HepG2 (cell line): Measurements from ENCODE around the gene CLHC1. TPM values are rescaled to one million over a fixed set of nuclear protein-coding genes. Genes with fewer than 3 reads are reported as not detected.

ENCODE experiments used
- DMAP1 ChIP-seq: IDR thresholded peaks from 2 replicates; pipeline ENCODE4 v1.6.1; 2016
- FLYWCH1 ChIP-seq: sonication (generic); formaldehyde crosslinking; IDR thresholded peaks from 2 replicates; pipeline ENCODE4 v1.8.1; 2023; ENCODE audit warnings: mild to moderate bottlenecking, missing genetic modification reagents
- ISX ChIP-seq: sonication (generic); formaldehyde crosslinking; conservative IDR thresholded peaks from 2 replicates; pipeline ENCODE4 v1.5.0; 2020; ENCODE audit warnings: missing genetic modification reagents
- MAFK ChIP-seq, 2 experiments: IDR thresholded peaks in 1 of 2; conservative IDR thresholded peaks in 1 of 2; 2 replicates each; pipeline ENCODE4 v1.6.1; 2011; ENCODE audit warnings: improper control_type of control experiment in 2 of 2, low read length in 2 of 2
- MEF2D ChIP-seq: sonication (generic); formaldehyde crosslinking; IDR thresholded peaks from 2 replicates; pipeline ENCODE4 v1.5.1; 2020; ENCODE audit warnings: mild to moderate bottlenecking, missing genetic modification reagents
- MLX ChIP-seq: IDR thresholded peaks from 2 replicates; pipeline ENCODE4 v1.6.1; 2016
- NFAT5 ChIP-seq: sonication (generic); formaldehyde crosslinking; IDR thresholded peaks from 2 replicates; pipeline ENCODE4 v1.4.0; 2020; ENCODE audit warnings: missing genetic modification reagents
- NR1H2 ChIP-seq: sonication (generic); formaldehyde crosslinking; IDR thresholded peaks from 2 replicates; pipeline ENCODE4 v1.8.1; 2022; ENCODE audit warnings: low read depth, missing genetic modification reagents, borderline replicate concordance
- RORA ChIP-seq: sonication (generic); formaldehyde crosslinking; IDR thresholded peaks from 2 replicates; pipeline ENCODE4 v1.5.0; 2020; ENCODE audit warnings: mild to moderate bottlenecking, missing genetic modification reagents, moderate library complexity
- SP2 ChIP-seq: sonication (generic); formaldehyde crosslinking; IDR thresholded peaks from 2 replicates; pipeline ENCODE4 v1.5.1; 2020; ENCODE audit warnings: mild to moderate bottlenecking, missing genetic modification reagents
- ZBTB25 ChIP-seq: IDR thresholded peaks from 2 replicates; pipeline ENCODE4 v1.6.1; 2018; ENCODE audit warnings: missing genetic modification reagents
- ZFX ChIP-seq: sonication (generic); formaldehyde crosslinking; IDR thresholded peaks from 2 replicates; pipeline ENCODE4 v1.4.0; 2020; ENCODE audit warnings: mild to moderate bottlenecking, low read depth, missing genetic modification reagents, moderate library complexity
- polyA plus RNA-seq, 8 experiments: library from polyadenylated mRNA; depleted of rRNA in 3 of 8; stranded (reverse) in 7 of 8; unstranded in 1 of 8; fragments of >200 nt; fragmentation: Illumina TruSeq in 4 of 8; extraction: Trizol in 4 of 8; gene quantifications; 2 replicates each; pipeline versions ENCODE4 v1.2.1 to v1.2.3, GENCODE V29; 2011 to 2016; ENCODE audit warnings: low read depth in 4 of 8, missing spikeins in 1 of 8, mixed read lengths in 1 of 8; ENCODE audit not compliant: insufficient read depth in 1 of 8
- total RNA-seq, 5 experiments: library from RNA; depleted of rRNA; stranded (reverse); fragments of >200 nt; fragmentation: Illumina TruSeq; extraction: Trizol; gene quantifications; 2 replicates each; pipeline ENCODE4 v1.2.3, GENCODE V29; 2016; ENCODE audit warnings: low read depth in 1 of 5
- TF ChIP-seq, protein P1 (sequence below): sonication (generic); formaldehyde crosslinking; conservative IDR thresholded peaks from 2 replicates; pipeline ENCODE4 v1.4.0; 2020; ENCODE audit warnings: mild to moderate bottlenecking, missing genetic modification reagents, moderate library complexity

CLHC1 gene
- total and polyA plus RNA-seq, 2 of the 13 experiments (the other 11 are each of a cell fraction or from before 2014, with no cell fraction given): 9.8 to 12.6 TPM

- TF ChIP-seq MAFK (conservative IDR thresholded peaks at IDR 0.05 in 1 of 2, IDR thresholded peaks at IDR 0.05 in 1 of 2; ENCODE audit: low read length in 2 of 2) (no peak), FLYWCH1 (CRISPR knock-in tag) (no peak; the same call in 1 of the 2 replicates), ISX (CRISPR knock-in tag) (no peak), ZFX (CRISPR knock-in tag) (peak; percentile 53), ZBTB25 (CRISPR knock-in tag) (0 out of 2 replicates have a peak, but pooled peaks have one; percentile 37), DMAP1 (CRISPR knock-in tag) (0 out of 2 replicates have a peak, but pooled peaks have one; percentile 43), MEF2D (CRISPR knock-in tag) (0 out of 2 replicates have a peak, but pooled peaks have one; percentile 8), NFAT5 (CRISPR knock-in tag) (no peak; the same call in 1 of the 2 replicates), SP2 (CRISPR knock-in tag) (no peak), NR1H2 (CRISPR knock-in tag) (0 out of 2 replicates have a peak, but pooled peaks have one; percentile 70), RORA (CRISPR knock-in tag) (no peak), MLX (CRISPR knock-in tag) (no peak)
- TF ChIP-seq, protein P1, sequence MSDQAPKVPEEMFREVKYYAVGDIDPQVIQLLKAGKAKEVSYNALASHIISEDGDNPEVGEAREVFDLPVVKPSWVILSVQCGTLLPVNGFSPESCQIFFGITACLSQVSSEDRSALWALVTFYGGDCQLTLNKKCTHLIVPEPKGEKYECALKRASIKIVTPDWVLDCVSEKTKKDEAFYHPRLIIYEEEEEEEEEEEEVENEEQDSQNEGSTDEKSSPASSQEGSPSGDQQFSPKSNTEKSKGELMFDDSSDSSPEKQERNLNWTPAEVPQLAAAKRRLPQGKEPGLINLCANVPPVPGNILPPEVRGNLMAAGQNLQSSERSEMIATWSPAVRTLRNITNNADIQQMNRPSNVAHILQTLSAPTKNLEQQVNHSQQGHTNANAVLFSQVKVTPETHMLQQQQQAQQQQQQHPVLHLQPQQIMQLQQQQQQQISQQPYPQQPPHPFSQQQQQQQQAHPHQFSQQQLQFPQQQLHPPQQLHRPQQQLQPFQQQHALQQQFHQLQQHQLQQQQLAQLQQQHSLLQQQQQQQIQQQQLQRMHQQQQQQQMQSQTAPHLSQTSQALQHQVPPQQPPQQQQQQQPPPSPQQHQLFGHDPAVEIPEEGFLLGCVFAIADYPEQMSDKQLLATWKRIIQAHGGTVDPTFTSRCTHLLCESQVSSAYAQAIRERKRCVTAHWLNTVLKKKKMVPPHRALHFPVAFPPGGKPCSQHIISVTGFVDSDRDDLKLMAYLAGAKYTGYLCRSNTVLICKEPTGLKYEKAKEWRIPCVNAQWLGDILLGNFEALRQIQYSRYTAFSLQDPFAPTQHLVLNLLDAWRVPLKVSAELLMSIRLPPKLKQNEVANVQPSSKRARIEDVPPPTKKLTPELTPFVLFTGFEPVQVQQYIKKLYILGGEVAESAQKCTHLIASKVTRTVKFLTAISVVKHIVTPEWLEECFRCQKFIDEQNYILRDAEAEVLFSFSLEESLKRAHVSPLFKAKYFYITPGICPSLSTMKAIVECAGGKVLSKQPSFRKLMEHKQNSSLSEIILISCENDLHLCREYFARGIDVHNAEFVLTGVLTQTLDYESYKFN: no peak
Measured at GRCh38 chr2:55232863-55233657, 967 bp upstream of the CLHC1 start (continued).
